Measurements from ENCODE around the gene TIMM44.
A peak's percentile ranks its signal among the peaks of the same experiment; 100 is the strongest.

The TIMM44 gene

GRCh38 chr19:7907122-7907521 lies 36.3 kb downstream of the TIMM44 start:
- no peak overlapping the region for H3K4me3 ChIP-seq (ENCODE audit: low read depth, low read length)
- no peak for TF ChIP-seq CTCF (IDR thresholded peaks at IDR 0.05; ENCODE audit: low read depth, low read length)

GRCh38 chr19:7905859-7906258 lies 37.6 kb downstream of the TIMM44 start:
- no peak for TF ChIP-seq CTCF (IDR thresholded peaks at IDR 0.05; ENCODE audit: low read depth, low read length)
- H3K4me3 ChIP-seq (ENCODE audit: low read depth, low read length) = no peak overlapping the region

GRCh38 chr19:7905268-7905667 lies 38.2 kb downstream of the TIMM44 start:
- peak overlapping the region; percentile 81; the same call in 1 of the 2 replicates for H3K4me3 ChIP-seq (ENCODE audit: low read depth, low read length)
- TF ChIP-seq CTCF (IDR thresholded peaks at IDR 0.05; ENCODE audit: low read depth, low read length) = no peak

GRCh38 chr19:7904074-7905020 lies 39.1 kb downstream of the TIMM44 start:
- H3K4me3 ChIP-seq (ENCODE audit: low read depth, low read length) = peak overlapping the region; percentile 81
- no peak for TF ChIP-seq CTCF (IDR thresholded peaks at IDR 0.05; ENCODE audit: low read depth, low read length)

GRCh38 chr19:7903244-7904073 lies 40.0 kb downstream of the TIMM44 start, which contains the start of gene MAP2K7:
MAP2K7 (plus strand) TSS chr19:7903877; CDS start chr19:7903945, 68 bp downstream.
- peak within 1 kb of the TSS; percentile 81 for H3K4me3 ChIP-seq (ENCODE audit: low read depth, low read length)
- TF ChIP-seq CTCF (IDR thresholded peaks at IDR 0.05; ENCODE audit: low read depth, low read length) = no peak

- H3K4me3 ChIP-seq (ENCODE audit: low read depth, low read length) = peak overlapping the region; percentile 75
- no peak for TF ChIP-seq CTCF (IDR thresholded peaks at IDR 0.05; ENCODE audit: low read depth, low read length)
Measured at GRCh38 chr19:7902796-7903243, 40.6 kb downstream of the TIMM44 start.

All from WI38 (cell line).